ENCODE results near the gene TRIM59.
A peak's percentile ranks its signal among the peaks of the same experiment; 100 is the strongest.

TRIM59 gene

GRCh38 chr3:160402221-160403027, 47.2 kb downstream of the TRIM59 start:
- no peak for DNase-seq (ENCODE audit: low spot score)

GRCh38 chr3:160401291-160402095, 48.1 kb downstream of the TRIM59 start:
- DNase-seq (ENCODE audit: low spot score) = peak; percentile 15

GRCh38 chr3:160400702-160401150, 48.9 kb downstream of the TRIM59 start:
- DNase-seq (ENCODE audit: low spot score) = no peak

GRCh38 chr3:160400030-160400701, 49.4 kb downstream of the TRIM59 start:
- no peak for DNase-seq (ENCODE audit: low spot score)

- peak; percentile 83 for DNase-seq (ENCODE audit: low spot score)
These were observed 50.2 kb downstream of the TRIM59 start, which contains the start of the genes IFT80 and SMC4 for GRCh38 chr3:160399125-160400029. TSS of gene IFT80 (minus strand) at chr3:160399225. CDS start at chr3:160384600, 14,625 bp downstream. TSS of gene SMC4 (plus strand) at chr3:160399650. CDS start at chr3:160400827, 1,177 bp downstream.

GRCh38 chr3:160398820-160399124, 50.8 kb downstream of the TRIM59 start:
- DNase-seq (ENCODE audit: low spot score) = no peak

GRCh38 chr3:160395297-160395696, 54.3 kb downstream of the TRIM59 start:
- no peak for DNase-seq (ENCODE audit: low spot score)

GRCh38 chr3:160394009-160394392, 55.6 kb downstream of the TRIM59 start:
- no peak for DNase-seq (ENCODE audit: low spot score)

- no peak for DNase-seq (ENCODE audit: low spot score)
These were observed 56.1 kb downstream of the TRIM59 start for GRCh38 chr3:160393346-160394008.

GRCh38 chr3:160392798-160393197, 56.8 kb downstream of the TRIM59 start:
- DNase-seq (ENCODE audit: low spot score) = no peak

GRCh38 chr3:160390565-160391138, 58.9 kb downstream of the TRIM59 start:
- DNase-seq (ENCODE audit: low spot score) = no peak
